GM12878 (cell line): ENCODE measurements around the gene RUNDC3A. TPM values are rescaled to one million over a fixed set of nuclear protein-coding genes. Genes with fewer than 3 reads are reported as not detected.

Experiments
- ATAC-seq: fragments of 200-7000 bp; cut with Tn5 transposase; 3 replicates; pipeline ENCODE4 v1.9.1; 2020; ENCODE audit warnings: mild to moderate bottlenecking, moderate library complexity
- BruUV-seq: library from RNA; stranded (reverse); fragments of 400-500 nt; replicated peaks from 2 replicates; lab custom pipeline; 2021; lab: Mats Ljungman, UMichigan
- CTCF ChIA-PET: fragments of 300-600 bp; sonication (Branson Sonifier 250); formaldehyde crosslinking; extraction: SDS; loops from one replicate; lab custom pipeline; 2021; ENCODE audit warnings: inconsistent platforms; lab: Yijun Ruan, JAX
- POLR2A ChIA-PET: fragments of 350-600 bp; formaldehyde crosslinking; extraction: SDS; loops from one replicate; lab custom pipeline; 2021; ENCODE audit warnings: inconsistent platforms; lab: Charles Lee
- RAD21 ChIA-PET: fragments of 300-600 bp; sonication (Branson Sonifier 250); formaldehyde crosslinking; loops from one replicate; lab custom pipeline; 2023; ENCODE audit warnings: antibody characterized with exemption; ENCODE audit not compliant: unreplicated experiment; lab: Charles Lee
- SMC1A ChIA-PET: fragments of 300-600 bp; sonication (Branson Sonifier 250); formaldehyde crosslinking; loops from one replicate; lab custom pipeline; 2023; ENCODE audit not compliant: unreplicated experiment, uncharacterized antibody; lab: Charles Lee
- DNase-seq: peaks from one replicate; pipeline ENCODE4 v3.0.0-alpha.2; 2011; ENCODE audit warnings: low read depth, low spot score
- FAIRE-seq: peaks from 3 replicates; lab custom pipeline; 2011; peaks lifted over from hg19 to GRCh38; lab: Jason Lieb, UNC
- H2AFZ ChIP-seq: 2 replicates; pipeline ENCODE4 v1.6.0; 2011; ENCODE audit warnings: low read depth, low read length, control low read depth; ENCODE audit not compliant: control insufficient read depth
- H3K27ac ChIP-seq: 2 replicates; pipeline ENCODE4 v1.5.1; 2011; ENCODE audit warnings: control low read depth; ENCODE audit not compliant: control insufficient read depth, insufficient read depth
- H3K27me3 ChIP-seq, 2 experiments: replicated peaks in 1 of 2; 2 replicates each; pipeline versions ENCODE4 v1.6.0 to v1.6.1; 2011; ENCODE audit warnings: low read length in 1 of 2; ENCODE audit not compliant: control insufficient read depth in 2 of 2, insufficient read depth in 2 of 2
- H3K36me3 ChIP-seq, 2 experiments: 2 replicates each; pipeline ENCODE4 v1.5.1; 2011; ENCODE audit warnings: low read length in 1 of 2; ENCODE audit not compliant: control insufficient read depth in 2 of 2, insufficient read depth in 2 of 2
- H3K4me1 ChIP-seq: 2 replicates; pipeline ENCODE4 v1.6.1; 2011; ENCODE audit warnings: mild to moderate bottlenecking, low read length, moderate library complexity, mixed read lengths; ENCODE audit not compliant: control insufficient read depth, insufficient read depth
- H3K4me2 ChIP-seq: 2 replicates; pipeline ENCODE4 v1.6.0; 2011; ENCODE audit warnings: control low read depth; ENCODE audit not compliant: control insufficient read depth, insufficient read depth
- H3K4me3 ChIP-seq: fragments of 200-600 bp; sonication (generic); 2 replicates; pipeline ENCODE4 v1.5.1; 2016
- H3K79me2 ChIP-seq: 2 replicates; pipeline ENCODE4 v1.6.0; 2011; ENCODE audit warnings: low read length; ENCODE audit not compliant: control insufficient read depth, insufficient read depth
- H3K9ac ChIP-seq: 2 replicates; pipeline ENCODE4 v1.8.0; 2011; ENCODE audit warnings: low read length, control low read depth, mixed read lengths; ENCODE audit not compliant: control insufficient read depth, insufficient read depth
- H3K9me3 ChIP-seq: replicated peaks from 3 replicates; pipeline ENCODE4 v1.5.1; 2011; ENCODE audit warnings: mild to moderate bottlenecking, low read length; ENCODE audit not compliant: control insufficient read depth, insufficient read depth
- H4K20me1 ChIP-seq: 2 replicates; pipeline ENCODE4 v1.6.0; 2011; ENCODE audit not compliant: control insufficient read depth, insufficient read depth
- ATF3 ChIP-seq: IDR thresholded peaks from 2 replicates; pipeline ENCODE4 v1.6.1; 2011; ENCODE audit warnings: low read depth, mild to moderate bottlenecking, low read length, moderate library complexity, borderline replicate concordance; ENCODE audit errors: extremely low read depth
- BACH1 ChIP-seq: fragments of 450-650 bp; IDR thresholded peaks from 2 replicates; pipeline ENCODE4 v1.6.1; 2017; ENCODE audit warnings: mild to moderate bottlenecking, borderline replicate concordance
- CTCF ChIP-seq, 3 experiments: IDR thresholded peaks in 2 of 3; conservative IDR thresholded peaks in 1 of 3; 2 replicates each; pipeline ENCODE4 v1.5.1; 2011; ENCODE audit warnings: low read depth in 3 of 3, low read length in 3 of 3, mild to moderate bottlenecking in 3 of 3, control low read depth in 2 of 3, moderate library complexity in 2 of 3, inconsistent platforms in 1 of 3, mixed read lengths in 1 of 3; ENCODE audit not compliant: control insufficient read depth in 2 of 3, insufficient read depth in 1 of 3; ENCODE audit errors: extremely low read depth in 1 of 3
- ETV6 ChIP-seq, 2 experiments: fragments of 450-650 bp in 1 of 2; IDR thresholded peaks in 1 of 2; conservative IDR thresholded peaks in 1 of 2; 2 replicates each; pipeline ENCODE4 v1.6.1; 2014; ENCODE audit warnings: antibody characterized with exemption in 1 of 2, borderline replicate concordance in 1 of 2, low read depth in 1 of 2, mild to moderate bottlenecking in 1 of 2, moderate library complexity in 1 of 2
- HDAC2 ChIP-seq: fragments of 200-600 bp; sonication (generic); IDR thresholded peaks from 2 replicates; pipeline ENCODE4 v1.6.1; 2017
- IRF3 ChIP-seq: fragments of 450-650 bp; IDR thresholded peaks from 2 replicates; pipeline ENCODE4 v1.6.1; 2014; ENCODE audit warnings: mild to moderate bottlenecking
- IRF4 ChIP-seq: IDR thresholded peaks from 2 replicates; pipeline ENCODE4 v1.6.1; 2011; ENCODE audit warnings: low read depth, low read length
- MYC ChIP-seq: IDR thresholded peaks from 2 replicates; pipeline ENCODE4 v1.6.1; 2011; ENCODE audit warnings: mild to moderate bottlenecking, low read length, moderate library complexity, inconsistent platforms; ENCODE audit not compliant: insufficient read depth, insufficient replicate concordance, insufficient read length, severe bottlenecking
- PAX8 ChIP-seq: fragments of 450-650 bp; IDR thresholded peaks from 2 replicates; pipeline ENCODE4 v1.6.1; 2017; ENCODE audit warnings: mild to moderate bottlenecking, moderate library complexity
- PBX3 ChIP-seq: IDR thresholded peaks from 2 replicates; pipeline ENCODE4 v1.6.1; 2011; ENCODE audit warnings: mild to moderate bottlenecking, low read depth, low read length, moderate library complexity; ENCODE audit not compliant: insufficient replicate concordance
- RELA ChIP-seq: fragments of 450-650 bp; IDR thresholded peaks from 2 replicates; pipeline ENCODE4 v1.8.0; 2014; ENCODE audit warnings: borderline replicate concordance; ENCODE audit not compliant: partially characterized antibody
- SUZ12 ChIP-seq: fragments of 200-600 bp; sonication (generic); IDR thresholded peaks from one replicate; pipeline ENCODE4 v1.6.1; 2018; ENCODE audit warnings: antibody characterized with exemption, mild to moderate bottlenecking; ENCODE audit not compliant: unreplicated experiment
- TCF3 ChIP-seq: IDR thresholded peaks from 2 replicates; pipeline ENCODE4 v1.6.1; 2012; ENCODE audit warnings: low read depth, mild to moderate bottlenecking, low read length, borderline replicate concordance; ENCODE audit not compliant: insufficient read depth
- WRNIP1 ChIP-seq: IDR thresholded peaks from 2 replicates; pipeline ENCODE4 v1.6.1; 2011; ENCODE audit warnings: low read depth, low read length, improper control_type of control experiment, borderline replicate concordance
- WGBS: methylation state at CpG from one replicate; pipeline ENCODE4 v1.1.6; 2016; ENCODE audit warnings: low lambda C conversion rate; ENCODE audit not compliant: insufficient replicate concordance, insufficient coverage; ENCODE audit errors: missing lambda C conversion rate; 5-methylcytosine and 5-hydroxymethylcytosine counted together
- in situ Hi-C: fragments of 300-500 bp; cut with MboI; formaldehyde crosslinking; loops from 9 replicates; pipeline ENCODE4 v1.14.3; 2018; ENCODE audit warnings: mixed read lengths
- intact Hi-C: fragments of 100-400 bp; cut with micrococcal nuclease; formaldehyde crosslinking; loops from one replicate; pipeline ENCODE4 v1.14.2; 2022; ENCODE audit not compliant: unreplicated experiment
- polyA plus RNA-seq, 11 experiments: library from polyadenylated mRNA; depleted of rRNA in 4 of 11; unstranded in 6 of 11; stranded (reverse) in 5 of 11; fragments of >200 nt; fragmentation: Nextera tagmentation in 4 of 11; fragmentation: Illumina TruSeq in 1 of 11; extraction: Ambion mirVana in 4 of 11; extraction: Trizol in 1 of 11; gene quantifications; 1 replicate in 1 of 11; 2 replicates in 10 of 11; pipeline versions ENCODE4 v1.2.1 to v1.2.3, GENCODE V29; 2011 to 2016; ENCODE audit warnings: inconsistent platforms in 2 of 11, missing spikeins in 2 of 11, low read depth in 1 of 11
- total RNA-seq, 4 experiments: library from RNA; depleted of rRNA in 3 of 4; stranded (reverse); fragments of >200 nt in 3 of 4; fragmentation: Illumina TruSeq in 1 of 4; extraction: Trizol in 1 of 4; gene quantifications; 2 replicates each; pipeline versions ENCODE4 v1.2.1 to v1.2.3, GENCODE V29; 2013 to 2021

The RUNDC3A gene
- total and polyA plus RNA-seq, 10 of the 15 experiments (the other 5 are each of a cell fraction or from before 2014, with no cell fraction given): 0.07 to 0.17 TPM; not detected in 8

- intact Hi-C loops (no loop called here), in situ Hi-C loops (no loop called here)
- Histone ChIP-seq H2AFZ (no peak overlapping the region), H4K20me1 (no peaks in the 10 kb centered on the region), H3K36me3 (no peaks in the 10 kb centered on the region), H3K27me3 (no peaks in the 10 kb centered on the region), H3K4me3 (no peak overlapping the region), H3K9ac (no peak overlapping the region), H3K4me1 (peaks cover 16% of the 10 kb centered on the region), H3K79me2 (no peaks in the 10 kb centered on the region), H3K4me2 (no peak overlapping the region), H3K9me3 (no peaks in the 10 kb centered on the region), H3K27ac (no peak overlapping the region)
- ChIA-PET SMC1A (no interaction called here), RAD21 (no interaction called here), POLR2A (interaction anchor here (0.7 kb wide), 1 partner anchor 968 kb away, joined by 3 read pairs; no protein-coding TSS in a partner anchor), CTCF (no interaction called here)
- ATAC-seq (no peak), DNase-seq (no peak), FAIRE-seq (no peak)
- 88% methylated on average over 8 of the region's 8 CpGs for whole genome bisulfite sequencing
- no TSS peak for BruUV-seq
- TF ChIP-seq PBX3: no peak
- TF ChIP-seq IRF3: no peak
- no peak for TF ChIP-seq SUZ12
- TF ChIP-seq PAX8: no peak
- no peak for TF ChIP-seq HDAC2
- no peak for TF ChIP-seq MYC
- TF ChIP-seq ATF3: no peak
- TF ChIP-seq ETV6 (conservative IDR thresholded peaks at IDR 0.05 in 1 of 2, IDR thresholded peaks at IDR 0.05 in 1 of 2; ENCODE audit: borderline replicate concordance in 1 of 2, low read depth in 1 of 2): no peak
- no peak for TF ChIP-seq WRNIP1
- TF ChIP-seq TCF3: no peak
- TF ChIP-seq CTCF (IDR thresholded peaks at IDR 0.05 in 2 of 3, conservative IDR thresholded peaks at IDR 0.05 in 1 of 3; ENCODE audit: control insufficient read depth in 2 of 3, extremely low read depth in 1 of 3, insufficient read depth in 1 of 3, low read depth in 3 of 3, low read length in 3 of 3): no peak
- TF ChIP-seq IRF4: no peak
- no peak for TF ChIP-seq BACH1
- TF ChIP-seq RELA: no peak
These were observed 24.9 kb upstream of the RUNDC3A start for GRCh38 chr17:44283344-44284023.
